GM13976 (cell line): Measurements from ENCODE around the gene GPR87.

Experiments used
- DNase-seq: peaks from one replicate; pipeline ENCODE4 v3.0.0; 2012; ENCODE audit warnings: low spot score
- in situ Hi-C: fragments of 300-500 bp; cut with MboI; formaldehyde crosslinking; loops from one replicate; pipeline ENCODE4 v1.12.0; 2022; ENCODE audit warnings: low sequenced_read_pairs, mixed read lengths, inconsistent platforms; ENCODE audit not compliant: unreplicated experiment
- TF ChIP-seq, protein P1 (sequence below): IDR thresholded peaks from 2 replicates; pipeline ENCODE4 v1.5.1; 2012; ENCODE audit warnings: borderline replicate concordance, mild to moderate bottlenecking; ENCODE audit not compliant: insufficient read depth; ENCODE audit errors: extremely low read depth, missing control alignments, control extremely low read depth

Gene GPR87

DNA sequence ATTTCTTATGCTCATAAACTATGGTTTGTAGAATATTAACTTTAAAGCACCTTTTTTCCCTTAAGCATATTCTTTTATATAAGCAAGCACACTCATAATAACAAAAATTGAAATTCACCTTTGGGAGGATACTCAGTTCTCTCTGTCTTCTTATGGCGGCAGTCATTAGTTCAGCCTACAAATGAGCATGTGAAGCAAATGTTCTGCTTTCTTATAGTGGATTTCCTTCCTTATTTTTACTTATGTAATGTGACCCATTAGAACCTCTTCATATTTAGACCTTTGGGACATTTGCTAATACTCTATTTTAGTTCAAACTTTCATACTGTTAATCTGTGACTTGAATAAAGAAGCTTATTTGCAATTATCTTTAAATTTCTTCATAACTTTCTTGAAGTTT lies 12.7 kb upstream of the GPR87 start, which contains the start of gene P2RY13:
P2RY13 (minus strand) TSS at position 187 of the 400 bp plus-strand sequence; CDS start at position 166, 21 bp downstream.
- in situ Hi-C loops, result no loop called here
- no peak for DNase-seq
- TF ChIP-seq, protein P1, sequence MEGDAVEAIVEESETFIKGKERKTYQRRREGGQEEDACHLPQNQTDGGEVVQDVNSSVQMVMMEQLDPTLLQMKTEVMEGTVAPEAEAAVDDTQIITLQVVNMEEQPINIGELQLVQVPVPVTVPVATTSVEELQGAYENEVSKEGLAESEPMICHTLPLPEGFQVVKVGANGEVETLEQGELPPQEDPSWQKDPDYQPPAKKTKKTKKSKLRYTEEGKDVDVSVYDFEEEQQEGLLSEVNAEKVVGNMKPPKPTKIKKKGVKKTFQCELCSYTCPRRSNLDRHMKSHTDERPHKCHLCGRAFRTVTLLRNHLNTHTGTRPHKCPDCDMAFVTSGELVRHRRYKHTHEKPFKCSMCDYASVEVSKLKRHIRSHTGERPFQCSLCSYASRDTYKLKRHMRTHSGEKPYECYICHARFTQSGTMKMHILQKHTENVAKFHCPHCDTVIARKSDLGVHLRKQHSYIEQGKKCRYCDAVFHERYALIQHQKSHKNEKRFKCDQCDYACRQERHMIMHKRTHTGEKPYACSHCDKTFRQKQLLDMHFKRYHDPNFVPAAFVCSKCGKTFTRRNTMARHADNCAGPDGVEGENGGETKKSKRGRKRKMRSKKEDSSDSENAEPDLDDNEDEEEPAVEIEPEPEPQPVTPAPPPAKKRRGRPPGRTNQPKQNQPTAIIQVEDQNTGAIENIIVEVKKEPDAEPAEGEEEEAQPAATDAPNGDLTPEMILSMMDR, result no peak

DNA sequence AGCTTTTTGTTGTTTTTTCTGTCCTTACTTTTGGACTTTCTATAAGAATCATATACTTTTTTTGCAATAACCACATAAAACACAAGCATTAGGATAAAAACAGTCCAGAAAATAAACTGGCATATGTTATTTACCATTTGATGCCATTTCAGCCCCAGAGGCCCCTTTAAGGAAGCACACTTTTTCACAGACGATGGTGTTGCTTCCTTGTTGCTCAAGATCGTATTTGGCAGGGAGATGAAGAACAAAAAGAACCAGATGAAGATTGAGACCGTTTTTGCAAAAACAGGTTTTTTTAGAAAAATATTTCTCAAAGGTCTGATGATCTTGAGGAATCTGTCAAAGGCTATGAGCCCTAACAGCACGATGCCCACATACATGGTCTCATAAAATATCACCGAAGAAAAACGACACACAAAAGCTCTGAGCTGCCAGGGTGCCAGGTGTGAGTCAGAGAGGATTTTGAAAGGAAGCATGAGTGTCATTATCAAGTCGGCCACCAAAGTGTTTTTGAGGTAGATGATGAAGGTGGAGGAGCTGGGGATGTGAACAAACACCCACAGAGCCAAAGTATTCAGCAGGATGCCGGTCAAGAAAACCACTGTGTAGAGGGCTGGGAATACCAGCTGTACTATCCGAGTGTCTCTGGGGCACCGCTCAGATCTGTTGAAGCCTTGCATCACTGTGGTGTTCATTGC lies 11.8 kb upstream of the GPR87 start:
- no peak for DNase-seq
- in situ Hi-C loops, result no loop called here
- TF ChIP-seq, protein P1, result no peak

DNA sequence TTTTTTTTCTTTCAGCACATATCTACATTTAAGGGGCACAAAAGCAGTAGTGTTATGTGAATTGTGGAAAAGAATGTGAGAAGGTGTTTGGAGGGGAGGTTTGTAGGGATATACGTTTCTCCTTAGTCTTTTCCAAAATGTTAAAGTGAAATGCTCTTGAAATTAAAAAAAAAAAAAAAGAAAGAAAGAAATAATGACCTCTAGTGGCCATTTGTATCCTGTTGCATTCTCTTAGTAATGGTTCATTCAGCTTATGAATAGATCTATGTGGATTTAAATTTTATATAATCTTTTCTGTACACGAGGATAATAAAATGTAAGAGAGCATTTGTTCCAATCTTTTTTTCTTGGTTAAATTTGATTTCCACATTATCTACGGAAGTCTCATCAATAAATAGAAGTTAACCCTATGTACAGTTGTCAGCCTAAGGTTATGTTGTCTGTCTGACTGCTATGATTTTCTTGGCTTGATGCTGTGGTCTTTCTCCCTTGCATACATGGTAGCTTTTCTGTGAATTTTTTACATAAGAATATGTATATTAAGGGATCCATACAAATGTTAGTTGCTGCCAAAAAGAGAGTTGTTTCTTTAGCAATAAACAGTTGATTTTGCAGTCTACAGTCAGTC lies 11.1 kb upstream of the GPR87 start:
- DNase-seq, result peak; percentile 17
- in situ Hi-C loops, result no loop called here
- TF ChIP-seq, protein P1, result peak; percentile 26

DNA sequence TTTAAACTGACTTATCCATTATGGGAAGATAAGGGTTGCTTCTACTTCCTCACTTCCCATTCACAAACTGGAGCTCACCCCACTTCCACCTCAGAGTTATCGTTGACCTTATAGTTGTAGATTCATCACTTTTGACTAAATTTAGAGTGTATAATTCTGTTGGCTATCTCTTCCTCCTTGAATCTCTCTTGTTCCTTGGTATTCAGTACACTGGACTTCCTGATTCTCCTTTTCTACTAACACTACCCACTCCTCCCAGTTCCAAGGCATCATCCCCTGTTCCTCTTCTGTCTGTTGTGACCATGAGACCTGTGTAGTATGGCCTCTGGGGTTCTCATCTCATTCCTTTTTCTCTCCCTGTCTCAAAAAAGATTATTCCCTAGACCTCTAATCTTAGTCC lies 5.9 kb upstream of the GPR87 start:
- DNase-seq, result no peak
- in situ Hi-C loops, result no loop called here
- TF ChIP-seq, protein P1, result no peak

DNA sequence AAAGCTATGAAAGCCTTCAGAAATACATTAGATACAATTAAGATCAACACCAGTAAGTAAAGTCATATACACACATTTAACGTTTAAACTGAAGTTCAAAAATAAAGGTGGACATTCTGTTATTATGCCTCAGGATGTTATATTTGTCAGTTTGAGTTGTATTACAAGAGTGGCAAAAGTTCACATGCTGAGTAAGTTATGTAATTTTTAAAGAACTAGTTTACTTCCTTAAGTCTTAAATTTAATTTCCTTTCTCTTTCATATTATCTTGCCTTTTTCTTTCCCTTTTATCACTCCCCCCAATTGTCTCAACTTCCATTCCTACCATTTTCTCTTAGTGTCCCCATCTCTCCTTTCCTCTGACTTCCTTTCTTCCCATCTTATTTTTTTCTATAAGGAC lies 4.9 kb upstream of the GPR87 start:
- in situ Hi-C loops, result no loop called here
- TF ChIP-seq, protein P1, result no peak
- no peak for DNase-seq

DNA sequence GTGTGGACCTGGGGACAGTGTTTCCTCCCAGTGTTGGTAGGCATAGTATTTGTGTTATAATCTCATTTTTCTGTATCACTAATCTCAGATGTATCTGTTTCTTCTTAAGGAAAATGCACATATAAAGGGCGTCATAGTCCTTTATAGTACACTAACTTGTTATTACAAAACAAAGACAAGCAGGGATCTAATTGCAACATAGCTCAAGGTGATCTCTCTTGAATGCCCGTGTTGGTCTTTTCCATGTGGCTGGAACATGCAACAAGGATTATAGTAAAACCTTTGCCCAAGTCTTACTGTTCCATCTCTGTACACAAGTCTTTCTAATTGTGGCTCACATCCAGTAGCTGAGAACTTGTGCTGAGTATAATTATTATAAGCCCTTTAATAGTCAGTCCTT lies 3.5 kb upstream of the GPR87 start:
- in situ Hi-C loops, result no loop called here
- TF ChIP-seq, protein P1, result no peak
- no peak for DNase-seq
